ENCODE measurements around the gene MIR17HG.

MIR17HG gene

GRCh38 chr13:91303031-91303430, 44.5 kb upstream of the MIR17HG start:
- Histone ChIP-seq H3K9me3 (ENCODE audit: insufficient read depth, low read length) (no peaks in the 10 kb centered on the region; the same call in 1 of the 2 replicates), H3K27me3 (ENCODE audit: low read length) (no peaks in the 10 kb centered on the region; the same call in 1 of the 2 replicates), H3K27ac (ENCODE audit: low read depth, low read length) (no peak overlapping the region), H3F3A (ENCODE audit: insufficient read depth) (no peaks in the 10 kb centered on the region), H3K9me2 (replicated peaks; ENCODE audit: insufficient read depth, low read length) (no peaks in the 10 kb centered on the region; the same call in 1 of the 2 replicates), H3K36me3 (ENCODE audit: low read length) (no peaks in the 10 kb centered on the region), H3K4me2 (ENCODE audit: low read depth, low read length, poor library complexity, severe bottlenecking) (no peak overlapping the region), H3K9ac (ENCODE audit: low read length) (no peak overlapping the region), H3K79me2 (ENCODE audit: insufficient read depth, low read length) (no peaks in the 10 kb centered on the region), H4K20me1 (ENCODE audit: low read depth, low read length) (no peaks in the 10 kb centered on the region), H3K4me3 (ENCODE audit: insufficient read depth, low read length, poor library complexity, severe bottlenecking) (no peak overlapping the region), H2AFZ (ENCODE audit: low read depth, low read length, severe bottlenecking) (no peak overlapping the region)
- TF ChIP-seq EZH2phosphoT487 (conservative IDR thresholded peaks at IDR 0.05; ENCODE audit: low read length): no peak
- no peak for TF ChIP-seq CTCF (IDR thresholded peaks at IDR 0.05; ENCODE audit: insufficient read depth, low read length, poor library complexity, severe bottlenecking)

GRCh38 chr13:91304741-91305140, 42.7 kb upstream of the MIR17HG start:
- Histone ChIP-seq H3K4me3 (ENCODE audit: insufficient read depth, low read length, poor library complexity, severe bottlenecking) (no peak overlapping the region), H2AFZ (ENCODE audit: low read depth, low read length, severe bottlenecking) (no peak overlapping the region), H3K36me3 (ENCODE audit: low read length) (no peaks in the 10 kb centered on the region), H3K9ac (ENCODE audit: low read length) (no peak overlapping the region), H3F3A (ENCODE audit: insufficient read depth) (no peaks in the 10 kb centered on the region), H3K9me3 (ENCODE audit: insufficient read depth, low read length) (no peaks in the 10 kb centered on the region; the same call in 1 of the 2 replicates), H3K4me2 (ENCODE audit: low read depth, low read length, poor library complexity, severe bottlenecking) (no peak overlapping the region), H3K27me3 (ENCODE audit: low read length) (no peaks in the 10 kb centered on the region; the same call in 1 of the 2 replicates), H3K9me2 (replicated peaks; ENCODE audit: insufficient read depth, low read length) (no peaks in the 10 kb centered on the region; the same call in 1 of the 2 replicates), H3K27ac (ENCODE audit: low read depth, low read length) (no peak overlapping the region), H4K20me1 (ENCODE audit: low read depth, low read length) (no peaks in the 10 kb centered on the region), H3K79me2 (ENCODE audit: insufficient read depth, low read length) (no peaks in the 10 kb centered on the region)
- no peak for TF ChIP-seq CTCF (IDR thresholded peaks at IDR 0.05; ENCODE audit: insufficient read depth, low read length, poor library complexity, severe bottlenecking)
- TF ChIP-seq EZH2phosphoT487 (conservative IDR thresholded peaks at IDR 0.05; ENCODE audit: low read length): no peak

- TF ChIP-seq CTCF (IDR thresholded peaks at IDR 0.05; ENCODE audit: insufficient read depth, low read length, poor library complexity, severe bottlenecking) (no peak), EZH2phosphoT487 (conservative IDR thresholded peaks at IDR 0.05; ENCODE audit: low read length) (no peak)
- no peaks in the 10 kb centered on the region for H3K9me2 ChIP-seq (replicated peaks; ENCODE audit: insufficient read depth, low read length)
- no peaks in the 10 kb centered on the region for H3F3A ChIP-seq (ENCODE audit: insufficient read depth)
- H3K4me2 ChIP-seq (ENCODE audit: low read depth, low read length, poor library complexity, severe bottlenecking): no peak overlapping the region
- H3K9ac ChIP-seq (ENCODE audit: low read length): no peak overlapping the region
- H3K36me3 ChIP-seq (ENCODE audit: low read length): no peaks in the 10 kb centered on the region
- H3K9me3 ChIP-seq (ENCODE audit: insufficient read depth, low read length): no peaks in the 10 kb centered on the region
- H3K79me2 ChIP-seq (ENCODE audit: insufficient read depth, low read length): no peaks in the 10 kb centered on the region
- no peaks in the 10 kb centered on the region; the same call in 1 of the 2 replicates for H3K27me3 ChIP-seq (ENCODE audit: low read length)
- H3K4me3 ChIP-seq (ENCODE audit: insufficient read depth, low read length, poor library complexity, severe bottlenecking): no peak overlapping the region
- no peak overlapping the region for H3K27ac ChIP-seq (ENCODE audit: low read depth, low read length)
- no peak overlapping the region for H2AFZ ChIP-seq (ENCODE audit: low read depth, low read length, severe bottlenecking)
- H4K20me1 ChIP-seq (ENCODE audit: low read depth, low read length): no peaks in the 10 kb centered on the region
Measured at GRCh38 chr13:91305652-91306051, 41.8 kb upstream of the MIR17HG start.

All from SU-DHL-6 (cell line).